TTC549 (cell line): Measurements from ENCODE around the gene PISD.

Experiments
- FAIRE-seq: peaks from 2 replicates; lab custom pipeline; 2012; peaks lifted over from hg19 to GRCh38; lab: Jason Lieb, UNC

PISD gene

DNA sequence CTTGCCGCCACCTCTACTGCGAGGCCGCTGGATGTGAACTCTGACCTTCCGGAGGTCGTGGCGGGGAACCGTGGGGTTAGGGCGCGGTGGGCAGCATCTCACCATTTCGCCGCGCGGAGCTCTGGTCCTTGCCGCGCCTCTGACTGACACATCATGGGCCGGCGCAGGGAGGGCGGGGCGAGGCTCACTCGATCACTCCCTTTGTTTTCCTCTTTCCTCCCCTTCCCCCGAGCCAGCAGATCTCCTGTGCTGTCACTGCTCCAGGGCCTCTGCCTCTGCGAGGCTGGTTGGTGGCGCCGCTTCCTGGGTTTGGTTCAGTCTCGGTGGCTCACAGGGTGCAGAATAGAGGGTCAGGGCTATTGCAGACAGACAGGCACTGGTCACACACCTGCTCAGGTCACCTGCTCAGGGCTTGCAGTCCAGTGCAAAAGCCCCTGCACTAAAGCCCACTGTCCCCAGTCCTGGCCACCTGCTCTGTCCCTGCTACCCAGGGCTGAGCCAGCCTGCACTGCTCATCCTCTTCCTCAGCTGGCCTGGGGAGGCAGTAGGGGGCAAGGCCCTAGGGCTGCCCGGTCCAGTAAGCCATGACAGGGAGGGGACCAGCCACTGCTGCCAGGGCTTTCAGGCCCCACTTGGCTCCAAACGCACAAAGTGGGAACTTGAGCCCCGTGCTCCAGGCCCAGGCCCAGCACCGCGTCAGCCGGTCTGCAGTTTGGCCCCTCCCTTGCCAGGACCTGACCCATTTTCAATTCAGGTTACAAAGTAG is 36.2 kb downstream of the PISD start:
- no peak for FAIRE-seq

DNA sequence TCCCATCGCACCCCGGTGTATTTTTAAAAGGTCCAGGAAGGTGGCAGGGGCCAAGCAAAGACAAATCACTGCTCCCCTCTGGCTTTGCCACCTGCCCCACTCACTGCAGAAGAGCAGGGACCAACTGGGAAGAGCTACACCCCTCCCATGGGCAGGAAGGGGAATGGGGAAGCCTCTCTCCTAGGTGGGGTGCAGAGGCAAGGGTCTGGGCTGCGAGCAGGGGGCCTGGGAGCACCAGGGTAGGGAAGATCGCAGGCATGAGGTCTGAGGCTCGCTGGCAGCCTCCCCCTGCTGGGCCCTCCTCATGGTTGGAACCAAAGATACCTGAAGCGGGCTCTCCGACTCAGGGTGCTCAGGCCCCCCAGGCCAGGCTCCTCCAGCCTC is 36.8 kb downstream of the PISD start:
- no peak for FAIRE-seq

GRCh38 chr22:31623592-31624304 is 38.3 kb downstream of the PISD start:
- no peak for FAIRE-seq

GRCh38 chr22:31622980-31623379 is 39.0 kb downstream of the PISD start:
- FAIRE-seq = no peak

GRCh38 chr22:31621507-31622124 is 40.4 kb downstream of the PISD start:
- FAIRE-seq = no peak

- FAIRE-seq = no peak
Observed at GRCh38 chr22:31620756-31621480, 41.1 kb downstream of the PISD start.

DNA sequence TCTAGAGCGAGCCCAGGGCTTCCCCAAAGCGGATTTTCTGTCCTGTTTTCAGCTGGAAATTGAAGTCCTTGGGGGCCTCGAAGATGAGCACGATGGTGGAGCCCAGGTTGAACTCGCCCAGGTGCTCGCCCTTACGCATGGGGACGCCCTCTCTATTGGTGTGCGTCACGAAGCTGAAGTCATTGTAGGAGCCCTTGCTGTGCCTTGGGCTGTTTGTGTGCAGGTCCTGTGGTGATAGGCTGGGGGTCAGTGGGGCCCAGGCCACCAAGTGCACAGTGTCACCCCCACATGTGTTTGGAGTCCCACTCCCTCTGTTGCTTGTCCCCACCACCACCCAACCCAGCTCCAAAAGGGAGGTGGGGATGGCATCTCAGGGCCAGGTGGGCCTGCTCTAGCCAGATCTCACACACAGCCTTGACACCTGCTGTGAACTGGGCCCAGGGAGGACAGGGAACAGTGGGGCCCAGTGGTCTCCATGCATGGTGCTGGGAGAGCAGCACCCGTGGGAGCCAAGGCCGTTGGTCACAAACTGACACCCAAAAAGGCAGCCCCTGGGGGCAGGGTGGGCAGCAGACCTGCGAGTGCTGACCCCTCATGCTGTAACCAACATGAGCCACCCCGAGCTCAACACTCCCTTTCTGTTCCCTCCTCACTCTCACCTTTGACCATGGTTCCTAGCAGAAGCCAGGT is 42.3 kb downstream of the PISD start:
- FAIRE-seq = no peak

DNA sequence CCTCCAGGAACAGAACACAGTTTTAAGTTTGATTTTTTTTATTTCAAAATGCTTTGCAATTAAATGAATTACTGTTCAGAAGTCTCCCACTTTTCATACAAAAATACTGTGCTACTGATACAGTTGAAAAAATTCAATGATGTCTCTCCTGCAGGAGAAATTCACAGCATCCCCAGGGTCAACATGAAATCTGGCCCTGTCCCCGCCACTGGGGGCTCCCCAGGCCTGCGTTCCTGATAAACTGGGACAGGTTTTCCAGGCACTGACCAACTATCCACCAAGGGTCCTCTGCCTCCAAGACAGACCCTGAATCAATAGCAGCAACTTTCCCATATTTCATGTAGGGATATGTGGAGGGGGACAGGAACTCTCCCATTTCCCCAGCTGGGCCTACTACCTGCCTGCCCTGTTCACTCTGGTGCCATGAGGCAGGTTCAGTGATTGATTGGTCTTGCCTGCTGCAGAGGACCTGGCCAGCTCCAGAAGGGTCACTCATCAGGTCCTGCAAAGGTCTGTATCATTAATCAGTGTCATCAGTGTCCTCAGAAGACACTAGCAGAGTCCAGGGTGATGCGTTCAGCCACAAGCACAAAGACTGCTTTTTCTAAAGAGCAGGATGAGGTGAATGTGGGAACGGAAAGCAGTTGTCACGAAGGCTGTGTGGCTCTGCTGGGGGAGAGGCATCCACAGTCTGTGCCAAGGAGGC is 43.4 kb downstream of the PISD start:
- FAIRE-seq = no peak

DNA sequence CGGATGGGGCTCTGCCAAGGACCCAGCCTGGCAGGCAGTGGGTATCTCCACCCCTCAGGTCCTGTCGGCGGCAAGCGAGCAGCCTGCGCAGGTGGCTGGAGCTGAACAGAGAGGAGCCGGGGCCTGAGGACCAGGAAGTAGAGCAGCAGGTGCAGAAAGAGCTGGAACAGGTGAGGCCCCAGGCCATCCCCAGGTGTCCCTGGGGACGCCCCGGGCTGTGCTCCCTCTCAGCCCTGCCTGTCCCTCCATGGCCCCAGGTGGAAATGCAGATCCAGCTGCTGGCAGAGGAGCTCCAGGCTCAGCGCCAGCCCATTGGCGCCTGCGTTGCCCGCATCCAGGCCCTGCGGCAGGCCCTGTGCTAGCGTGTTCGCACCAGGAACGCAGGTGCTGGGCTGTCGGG is 44.0 kb downstream of the PISD start:
- FAIRE-seq = no peak

GRCh38 chr22:31616315-31616980 is 45.6 kb downstream of the PISD start:
- FAIRE-seq = no peak

DNA sequence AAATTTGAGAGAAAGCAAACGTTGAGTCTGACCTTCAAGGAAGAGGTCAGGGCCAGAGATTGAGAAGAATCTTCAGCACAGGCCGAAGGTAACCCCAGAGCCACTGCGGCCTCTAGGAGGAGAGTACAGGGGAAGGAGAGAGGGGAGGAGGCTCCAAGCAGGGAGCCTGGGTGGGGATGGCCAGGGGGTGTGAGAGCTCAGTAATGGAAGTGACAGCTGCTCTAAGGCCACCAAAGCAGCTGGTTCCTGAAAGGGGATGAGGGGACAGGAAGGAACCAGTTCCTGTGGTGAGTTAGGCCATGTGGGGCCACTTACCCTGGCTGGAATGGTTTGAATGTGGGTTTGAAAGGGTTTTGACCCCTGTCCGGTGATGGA is 46.1 kb downstream of the PISD start:
- no peak for FAIRE-seq

- FAIRE-seq = no peak
Observed at GRCh38 chr22:31615491-31615860, 46.5 kb downstream of the PISD start.

DNA sequence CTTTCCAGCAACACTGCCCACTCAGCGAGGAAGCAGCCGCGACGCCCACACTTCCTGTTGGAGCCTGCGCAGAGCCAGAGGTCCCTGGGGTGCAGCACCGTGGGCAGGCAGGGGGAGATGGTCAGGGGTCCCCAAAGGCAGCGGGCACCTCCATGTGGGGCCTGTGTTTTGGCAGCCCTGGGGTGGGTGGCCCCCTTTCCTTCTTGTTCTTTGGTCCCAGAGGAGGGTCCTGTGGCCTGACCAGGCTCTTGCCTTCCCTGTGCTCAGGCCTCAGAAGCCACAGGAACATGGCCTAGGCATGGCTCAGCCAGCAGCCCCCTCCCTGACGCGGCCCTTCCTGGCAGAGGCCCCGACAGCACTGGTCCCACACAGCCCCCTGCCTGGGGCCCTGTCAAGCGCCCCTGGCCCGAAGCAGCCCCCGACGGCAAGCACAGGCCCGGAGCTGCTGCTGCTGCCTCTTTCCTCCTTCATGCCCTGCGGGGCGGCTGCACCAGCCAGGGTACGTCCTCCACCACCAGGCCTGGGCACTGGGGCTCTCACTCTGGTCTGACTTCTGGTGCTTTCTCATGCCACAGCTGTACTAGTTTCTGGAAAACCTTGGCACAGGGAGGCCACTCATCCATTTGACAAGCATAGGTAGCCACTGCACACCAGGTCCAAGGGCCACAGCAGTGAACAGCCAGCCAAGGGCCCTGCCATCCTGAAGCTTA is 47.1 kb downstream of the PISD start:
- FAIRE-seq = no peak

GRCh38 chr22:31613904-31614296 is 48.1 kb downstream of the PISD start:
- FAIRE-seq = no peak

GRCh38 chr22:31613286-31613903 is 48.6 kb downstream of the PISD start:
- no peak for FAIRE-seq

DNA sequence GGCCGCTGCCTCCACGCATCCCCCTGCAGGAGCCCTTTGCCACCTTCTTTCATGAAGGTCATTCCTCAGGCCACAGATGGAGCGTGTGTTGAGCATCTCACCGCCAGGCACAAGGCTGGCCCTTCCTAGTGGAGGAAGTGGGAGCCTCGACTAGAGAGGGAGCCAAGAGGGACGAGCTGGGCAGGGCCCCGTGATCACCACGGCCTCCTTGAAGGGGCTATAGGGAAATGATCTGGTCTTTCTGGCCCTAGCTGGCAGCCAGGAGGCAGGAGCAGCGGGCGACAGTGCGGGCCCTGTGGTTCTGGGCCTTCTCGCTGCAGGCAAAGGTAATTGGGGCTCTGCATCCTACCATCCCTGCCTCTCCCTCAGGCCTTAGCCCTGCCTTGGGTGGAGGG is 49.1 kb downstream of the PISD start:
- FAIRE-seq = no peak

- FAIRE-seq = no peak
Observed at GRCh38 chr22:31611061-31611760, 50.8 kb downstream of the PISD start.

DNA sequence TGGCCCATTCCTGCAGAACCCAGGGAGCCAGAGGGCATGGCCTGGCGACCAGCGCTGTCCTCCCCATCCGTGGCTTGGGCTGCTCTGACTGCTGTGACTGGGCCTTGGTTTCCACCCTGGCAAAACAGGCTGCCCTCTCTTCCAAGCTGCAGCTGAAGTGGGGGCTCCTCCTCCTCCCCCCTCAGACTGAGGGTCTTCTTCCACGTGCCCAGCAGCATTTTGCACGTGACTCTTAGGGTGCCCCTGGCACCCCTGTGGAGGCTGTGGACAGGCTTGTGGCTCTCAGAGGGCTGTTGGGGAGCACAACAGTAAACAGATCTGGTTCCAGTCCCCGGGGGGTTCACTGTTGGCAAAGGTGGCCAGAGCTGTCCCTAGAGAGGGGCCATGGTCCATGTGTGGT is 51.4 kb downstream of the PISD start:
- FAIRE-seq = no peak

- no peak for FAIRE-seq
Observed at GRCh38 chr22:31609716-31610115, 52.3 kb downstream of the PISD start.
